Measurements from ENCODE around the gene LFNG. TPM values are rescaled to one million over a fixed set of nuclear protein-coding genes. Genes with fewer than 3 reads are reported as not detected.

Gene LFNG, protein sequence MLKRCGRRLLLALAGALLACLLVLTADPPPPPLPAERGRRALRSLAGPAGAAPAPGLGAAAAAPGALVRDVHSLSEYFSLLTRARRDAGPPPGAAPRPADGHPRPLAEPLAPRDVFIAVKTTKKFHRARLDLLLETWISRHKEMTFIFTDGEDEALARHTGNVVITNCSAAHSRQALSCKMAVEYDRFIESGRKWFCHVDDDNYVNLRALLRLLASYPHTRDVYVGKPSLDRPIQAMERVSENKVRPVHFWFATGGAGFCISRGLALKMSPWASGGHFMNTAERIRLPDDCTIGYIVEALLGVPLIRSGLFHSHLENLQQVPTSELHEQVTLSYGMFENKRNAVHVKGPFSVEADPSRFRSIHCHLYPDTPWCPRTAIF
- 11.1 TPM for total RNA-seq (ENCODE audit: insufficient read depth, low replicate concordance)

DNA sequence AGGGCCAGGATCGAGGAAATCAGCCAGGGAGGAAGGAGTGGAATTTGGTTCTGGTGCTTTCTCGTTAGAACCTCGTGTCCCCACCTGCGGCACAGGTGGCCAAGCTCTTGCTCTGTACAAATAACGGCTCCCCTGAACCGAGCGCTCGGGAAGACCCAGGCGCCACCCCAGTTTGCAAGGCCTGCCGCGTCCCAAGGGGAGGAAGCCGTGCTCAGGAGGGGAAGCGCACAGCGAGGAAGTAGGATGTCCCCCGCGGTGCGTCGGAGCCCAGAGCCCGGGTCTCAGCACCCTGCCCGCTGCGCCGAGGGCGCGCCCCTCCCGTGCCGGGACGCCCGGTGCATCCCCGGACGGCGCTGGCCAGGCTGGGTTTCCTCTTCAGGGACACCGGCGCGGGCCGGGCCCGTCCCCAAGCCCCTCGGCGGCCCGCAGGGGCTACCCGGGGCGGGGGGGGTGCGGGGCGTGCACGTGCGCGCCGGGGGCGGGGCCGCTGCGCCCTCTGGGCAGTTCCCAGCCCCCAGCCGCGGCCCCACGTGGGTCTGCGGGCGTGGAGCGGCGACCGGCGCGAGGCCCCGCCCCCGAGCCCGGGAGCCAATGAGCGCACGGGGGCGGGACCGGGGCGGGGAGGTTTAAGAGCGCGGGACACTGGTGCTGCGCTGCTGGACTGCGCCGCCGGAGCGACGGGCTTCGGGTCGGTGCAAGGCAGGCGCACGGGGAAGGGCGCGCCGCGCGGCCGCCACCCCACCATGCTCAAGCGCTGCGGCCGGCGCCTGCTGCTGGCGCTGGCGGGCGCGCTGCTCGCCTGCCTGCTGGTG is at the start of gene LFNG:
TSS of gene LFNG (plus strand) at position 656 of the 812 bp plus-strand sequence. CDS start at position 744, 88 bp downstream.
- DNase-seq (ENCODE audit: low spot score) = peak; percentile 89

DNA sequence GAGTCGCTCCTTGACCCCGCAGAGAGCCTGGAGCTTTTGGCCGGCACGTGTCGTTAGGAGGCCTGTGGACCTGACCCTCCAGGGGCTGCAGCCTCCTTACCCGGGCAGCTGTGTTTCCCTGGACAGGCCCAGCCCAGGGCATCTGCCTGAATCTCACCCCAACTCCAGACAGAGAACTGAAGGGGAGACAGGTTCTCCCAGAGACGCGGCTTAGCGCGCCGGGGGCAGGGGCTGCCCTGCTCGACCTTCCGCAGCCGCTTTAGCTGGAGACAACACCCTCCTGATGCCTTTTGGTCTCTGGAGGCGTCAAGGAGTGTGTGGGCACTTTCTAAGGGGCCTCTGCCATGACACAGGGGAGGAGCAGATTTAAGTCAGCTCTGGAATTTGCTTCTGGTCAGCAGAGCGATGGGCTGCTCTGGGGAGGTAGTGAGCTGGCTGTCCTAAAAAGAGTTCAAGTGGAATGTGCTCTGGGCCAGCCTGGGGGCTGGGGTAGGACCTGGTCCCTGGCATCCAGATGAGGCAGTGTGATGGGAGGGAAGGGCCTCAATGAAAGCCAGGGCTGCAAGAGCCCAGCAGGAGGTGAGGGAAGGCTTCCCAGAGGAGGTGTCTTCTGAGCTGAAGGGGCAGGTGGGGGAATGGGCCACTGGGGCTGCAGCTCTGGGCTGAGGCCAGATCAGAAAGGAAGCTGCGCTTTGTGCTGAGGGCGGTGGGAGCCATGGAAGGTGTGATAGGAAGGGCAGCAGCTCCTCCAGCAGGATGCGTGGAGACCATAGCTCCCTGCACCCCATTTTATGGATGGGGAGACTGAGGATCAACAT is 49.2 kb upstream of the LFNG start:
- no peak for DNase-seq (ENCODE audit: low spot score)

DNA sequence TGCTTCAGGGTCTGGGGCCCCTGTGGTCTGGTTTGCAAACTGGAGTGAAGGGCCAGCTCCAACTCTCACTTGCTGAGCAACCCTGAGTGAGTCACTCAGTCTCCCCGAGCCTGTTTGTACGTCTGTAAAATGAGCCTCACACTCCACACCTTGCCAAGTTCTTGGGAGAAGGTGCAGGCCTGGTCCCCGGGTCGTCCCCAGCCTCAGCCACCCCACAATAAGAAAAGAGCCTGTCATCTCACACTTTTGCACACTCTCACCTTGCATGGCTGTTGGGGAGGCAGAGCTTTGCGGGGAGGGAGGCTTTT is 48.6 kb upstream of the LFNG start:
- DNase-seq (ENCODE audit: low spot score) = no peak

DNA sequence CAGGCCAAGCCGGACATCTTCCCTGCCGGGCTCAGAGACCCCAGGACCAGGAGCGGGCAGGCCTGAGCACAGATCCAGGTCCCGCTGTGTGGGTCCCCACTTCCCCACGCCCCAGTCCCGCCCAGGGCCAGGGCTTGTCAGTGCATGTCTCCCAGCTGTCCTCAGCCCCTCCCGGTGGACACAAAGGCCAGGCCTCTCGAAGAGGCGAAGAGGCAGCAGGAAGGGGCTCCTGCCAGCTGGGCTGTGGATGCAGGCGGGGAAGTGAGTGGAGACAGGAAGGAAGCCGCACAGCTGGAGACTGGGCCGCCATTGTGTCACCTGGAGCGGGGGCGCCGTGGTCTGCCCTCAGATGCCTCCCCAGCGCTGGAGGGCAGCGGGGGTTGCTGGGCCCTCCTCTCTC is 48.2 kb upstream of the LFNG start:
- peak; percentile 40 for DNase-seq (ENCODE audit: low spot score)

DNA sequence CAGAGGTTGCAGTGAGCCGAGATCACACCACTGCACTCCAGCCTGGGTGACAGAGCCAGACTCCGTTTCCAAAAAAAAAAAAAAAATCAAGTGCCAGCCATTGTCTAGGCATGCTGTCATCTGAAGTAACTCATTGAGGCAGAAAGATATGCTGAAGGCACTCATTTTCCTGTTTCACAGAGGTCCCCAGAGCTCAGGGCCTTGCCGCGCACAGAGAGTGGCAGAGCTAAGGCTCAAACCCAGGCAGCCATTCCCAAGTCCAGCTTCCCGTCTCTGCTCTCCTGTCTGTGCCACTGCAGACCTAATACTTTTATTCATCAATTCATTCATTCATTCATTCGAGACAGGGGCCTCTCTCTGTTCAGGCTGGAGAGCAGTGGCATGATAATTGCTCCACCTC is 46.8 kb upstream of the LFNG start:
- no peak for DNase-seq (ENCODE audit: low spot score)

DNA sequence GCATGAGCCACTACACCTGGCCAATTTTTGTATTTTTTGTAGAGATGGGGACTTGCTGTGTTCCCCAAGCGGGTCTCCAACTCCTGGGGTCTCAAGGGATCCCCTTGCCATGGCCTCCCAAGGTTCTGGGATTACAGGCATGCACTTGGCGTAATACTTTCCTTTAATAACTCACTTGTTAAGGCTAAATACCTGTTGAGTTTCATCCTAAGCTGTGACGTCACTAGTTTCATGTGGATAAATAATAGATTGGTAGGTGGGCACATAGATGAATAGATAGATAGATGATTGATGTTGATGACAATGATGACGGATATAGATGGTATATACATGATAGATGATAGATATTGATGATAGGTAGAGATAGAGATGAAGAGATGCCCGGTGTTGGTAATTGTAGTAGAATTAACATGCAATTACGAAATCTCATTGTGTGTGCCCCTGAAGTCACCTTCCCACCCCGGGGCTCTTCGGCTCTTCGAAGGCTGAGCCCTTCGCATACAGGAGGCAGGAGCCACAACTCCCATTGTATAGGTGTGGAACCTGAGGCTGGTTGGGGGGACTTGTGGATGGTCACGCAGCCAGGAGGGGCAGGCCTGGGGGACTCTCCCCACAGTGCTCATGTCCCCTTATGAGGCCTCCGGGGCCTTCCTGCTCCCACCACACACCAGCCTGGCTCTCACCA is 45.9 kb upstream of the LFNG start:
- no peak for DNase-seq (ENCODE audit: low spot score)

DNA sequence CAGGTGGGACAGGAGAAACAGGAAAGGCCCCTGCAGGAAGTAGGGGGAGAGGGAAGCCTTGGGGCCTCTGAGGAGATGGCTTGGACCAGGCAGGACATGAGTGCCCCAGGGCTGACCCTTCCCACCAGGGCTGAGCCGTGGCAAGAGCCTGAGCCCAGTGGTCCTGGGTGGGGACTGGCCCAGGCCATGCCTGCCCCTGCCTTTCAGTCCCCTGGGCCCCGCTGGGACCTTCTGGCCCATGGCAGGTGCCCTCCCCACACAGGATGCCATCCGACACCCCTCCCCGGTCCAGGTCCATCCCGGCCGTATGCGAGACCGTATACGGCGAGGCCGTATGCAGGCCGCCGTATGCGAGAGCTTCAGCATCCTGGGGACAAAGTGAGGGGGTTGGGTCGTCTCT is 45.4 kb upstream of the LFNG start:
- DNase-seq (ENCODE audit: low spot score) = no peak

DNA sequence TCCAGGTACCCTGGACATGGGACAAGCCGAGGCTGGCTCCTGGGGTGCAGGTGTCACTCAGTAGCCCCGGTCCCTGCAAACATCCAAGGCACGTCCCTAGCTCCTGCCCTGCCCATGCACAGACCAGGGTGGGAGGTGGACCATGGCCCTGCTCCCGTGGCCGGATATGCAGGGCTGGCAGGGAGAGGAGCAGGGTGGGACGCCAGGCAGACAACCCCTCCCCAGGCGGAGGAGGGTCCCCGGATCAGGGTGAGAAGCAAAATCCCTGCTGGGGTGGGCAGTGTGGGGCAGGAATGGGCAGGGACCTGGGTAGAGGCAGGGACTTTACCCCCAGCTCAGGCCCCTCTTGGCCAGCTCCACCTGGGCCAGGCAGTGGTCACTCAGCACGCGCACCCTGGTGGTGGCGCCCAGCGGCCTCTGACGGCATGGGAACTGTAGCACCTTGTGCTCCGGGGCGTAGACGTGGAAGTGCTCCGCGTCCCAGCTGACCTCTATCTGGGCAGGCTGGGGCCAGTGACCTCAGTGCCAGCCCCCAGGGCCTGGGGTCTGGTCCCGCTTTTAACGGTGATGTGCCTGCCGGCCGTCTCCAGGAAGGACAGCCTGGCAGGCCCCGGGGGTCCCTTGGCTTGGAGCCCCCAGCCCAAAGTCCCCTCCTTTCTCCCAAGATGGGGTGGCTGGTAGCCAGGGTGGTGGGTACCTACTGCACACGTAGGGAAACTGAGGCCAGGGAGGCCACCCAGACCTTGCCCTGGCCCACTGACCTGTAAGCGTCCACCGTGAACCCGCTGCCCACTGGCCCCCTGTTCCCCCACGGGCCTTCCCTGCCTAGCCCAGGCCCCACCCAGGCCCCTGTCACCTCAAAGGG is 44.5 kb upstream of the LFNG start:
- DNase-seq (ENCODE audit: low spot score) = no peak

DNA sequence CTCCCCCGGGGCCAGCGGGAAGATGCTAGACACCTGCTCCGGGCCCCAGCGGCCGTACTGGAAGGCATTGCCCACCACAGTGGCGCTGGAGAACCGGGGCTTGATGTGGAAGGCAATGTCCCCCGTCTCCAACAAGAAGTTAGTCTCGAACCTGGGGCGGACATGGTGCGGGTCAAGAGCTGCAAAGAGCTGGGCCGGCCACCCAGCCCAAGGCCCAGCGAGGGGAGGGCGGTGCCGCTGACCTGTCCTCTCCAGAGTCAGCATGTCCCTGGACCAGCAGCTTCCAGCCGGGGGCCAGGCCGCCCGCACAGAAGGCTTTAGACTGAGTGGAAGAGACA is 43.9 kb upstream of the LFNG start:
- no peak for DNase-seq (ENCODE audit: low spot score)

DNA sequence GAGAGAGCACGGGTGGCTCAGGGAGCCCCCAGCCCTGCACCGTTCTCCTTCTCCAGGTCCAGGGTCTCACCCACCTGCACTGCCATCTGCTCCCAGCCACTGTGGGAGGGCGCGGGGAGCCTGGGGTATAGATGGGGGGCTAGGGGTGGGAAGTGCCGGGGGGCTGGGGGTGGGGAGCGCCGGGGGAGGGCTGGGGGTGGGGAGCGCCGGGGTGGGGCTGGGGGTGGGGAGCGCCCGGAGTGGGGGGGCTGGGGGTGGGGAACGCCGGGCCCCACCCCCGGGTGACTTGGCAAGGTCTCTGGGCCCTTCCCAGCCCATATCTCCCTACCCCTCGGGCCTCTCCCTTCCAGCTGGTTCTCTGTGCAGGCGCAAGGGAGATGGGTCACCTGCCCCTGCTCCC is 43.3 kb upstream of the LFNG start, which contains the start of gene GRIFIN:
TSS of gene GRIFIN (minus strand) at position 101 of the 400 bp plus-strand sequence. CDS start at position 86, 15 bp downstream.
- DNase-seq (ENCODE audit: low spot score) = no peak

DNA sequence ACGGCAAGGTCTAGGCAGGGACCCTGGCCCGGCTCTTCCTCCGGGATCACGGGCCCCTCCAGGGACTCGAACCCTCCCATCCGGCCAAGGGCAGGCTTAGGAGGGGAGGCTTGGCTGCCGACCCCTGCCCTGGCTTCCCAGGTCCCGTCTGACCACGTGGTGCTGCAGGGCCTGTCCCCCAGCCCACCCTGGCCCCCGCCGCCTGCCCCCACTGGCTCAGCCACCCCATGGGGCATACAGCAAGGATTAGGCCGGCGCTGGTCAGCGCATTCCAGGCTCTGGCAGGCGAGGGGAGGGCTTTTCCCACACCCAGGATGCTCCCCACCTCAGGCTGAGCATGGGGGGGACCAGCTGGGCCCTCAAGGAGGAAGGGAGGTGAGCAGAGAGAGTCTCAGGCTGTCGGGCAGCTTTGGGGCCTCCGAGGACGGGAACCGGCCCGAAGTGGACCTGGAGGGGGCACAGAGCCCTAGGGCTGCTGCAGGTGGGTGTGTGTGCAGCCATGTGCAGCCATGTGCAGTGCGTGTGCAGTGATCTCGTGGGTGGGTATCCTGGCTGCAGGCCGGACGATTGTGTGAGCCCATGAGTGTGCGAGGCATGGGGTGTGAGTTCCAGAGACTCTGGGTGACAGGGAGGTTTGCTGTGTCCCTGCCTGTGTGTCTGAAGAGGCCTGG is 42.7 kb upstream of the LFNG start:
- DNase-seq (ENCODE audit: low spot score) = no peak

DNA sequence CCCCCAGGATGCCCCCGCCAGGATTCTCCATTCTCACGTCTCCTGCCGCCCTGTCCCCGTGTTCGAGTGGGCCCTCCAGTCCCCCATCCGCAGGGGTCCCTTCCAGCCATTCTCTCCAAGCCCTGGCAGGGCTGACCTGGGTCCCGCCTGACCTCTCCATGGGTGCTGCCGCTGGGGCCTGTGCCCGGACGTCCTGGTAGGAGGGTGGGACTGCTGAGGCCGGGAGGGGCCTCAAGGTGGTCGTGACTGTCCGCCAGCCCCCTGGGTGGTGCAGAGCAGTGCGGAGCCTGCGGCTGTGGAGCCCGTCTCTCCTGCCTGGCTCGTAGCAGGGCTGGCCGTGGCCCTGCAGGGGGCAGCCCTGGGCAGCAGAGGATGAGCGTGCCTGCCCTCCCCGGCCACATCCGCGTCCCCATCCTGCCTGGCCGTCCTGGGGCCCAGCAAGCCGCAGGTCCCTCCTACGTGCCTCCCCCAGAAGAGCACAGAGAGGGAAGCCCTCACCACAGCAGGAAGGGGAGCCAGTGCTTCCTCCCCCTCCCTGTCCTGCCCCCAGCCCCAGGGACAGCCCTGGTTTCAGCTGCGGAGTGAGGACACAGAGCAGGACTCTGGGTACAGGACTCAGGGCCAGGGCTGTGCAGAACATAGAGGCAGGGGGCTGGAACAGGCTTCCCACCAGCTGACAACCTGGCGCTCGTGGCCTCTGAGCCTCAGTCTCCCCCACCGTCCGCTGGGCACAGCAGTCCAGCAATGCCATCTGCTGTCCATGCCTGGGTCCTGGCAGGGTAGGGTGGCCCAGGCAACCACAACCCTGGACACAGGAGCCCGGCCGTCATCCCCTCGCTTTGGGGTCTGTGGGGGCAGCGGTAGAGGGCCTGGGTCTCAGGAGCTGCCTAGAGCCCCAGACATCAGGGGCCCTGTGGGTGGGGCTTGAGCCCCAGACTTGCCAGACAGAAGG is 41.9 kb upstream of the LFNG start:
- DNase-seq (ENCODE audit: low spot score) = peak; percentile 44

DNA sequence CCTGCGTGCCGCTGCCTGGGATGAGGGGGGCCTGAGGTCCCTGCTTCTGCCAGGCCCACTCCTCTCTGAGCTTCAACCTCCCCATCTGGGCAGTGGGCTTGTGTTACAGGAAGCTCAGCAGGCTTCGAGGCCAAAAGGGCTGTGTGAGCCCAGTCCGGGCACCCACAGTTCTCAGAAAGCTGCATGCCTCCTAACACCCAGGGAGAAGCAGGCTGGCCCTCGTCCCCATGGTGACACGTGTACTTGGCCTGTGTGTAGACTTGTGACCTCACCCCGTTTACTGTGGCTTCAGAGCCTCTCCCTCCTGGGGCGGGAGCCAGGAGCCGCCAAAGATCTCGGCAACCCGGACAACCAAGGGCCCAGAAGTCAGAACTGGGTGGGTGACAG is 41.2 kb upstream of the LFNG start:
- DNase-seq (ENCODE audit: low spot score) = no peak

DNA sequence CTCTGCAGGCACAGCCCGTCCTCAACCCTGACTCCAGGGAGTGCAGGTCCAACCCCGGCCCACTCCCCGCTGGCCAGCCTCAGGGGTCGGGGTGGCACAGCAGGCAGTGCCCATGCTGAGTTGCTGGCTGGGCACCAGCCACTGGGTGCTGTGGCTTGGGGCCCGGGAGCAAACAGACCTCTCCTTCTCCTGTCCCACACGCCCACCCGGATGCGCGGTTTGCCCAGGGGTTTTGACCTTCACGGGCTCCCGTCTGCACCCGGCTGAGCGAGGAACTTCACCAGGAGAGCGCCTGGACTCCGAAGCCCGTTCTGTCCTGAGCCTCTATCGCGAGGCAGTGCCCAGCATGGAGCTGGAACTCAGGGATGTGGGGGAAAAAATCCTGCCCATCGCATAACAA is 40.8 kb upstream of the LFNG start:
- DNase-seq (ENCODE audit: low spot score) = no peak

DNA sequence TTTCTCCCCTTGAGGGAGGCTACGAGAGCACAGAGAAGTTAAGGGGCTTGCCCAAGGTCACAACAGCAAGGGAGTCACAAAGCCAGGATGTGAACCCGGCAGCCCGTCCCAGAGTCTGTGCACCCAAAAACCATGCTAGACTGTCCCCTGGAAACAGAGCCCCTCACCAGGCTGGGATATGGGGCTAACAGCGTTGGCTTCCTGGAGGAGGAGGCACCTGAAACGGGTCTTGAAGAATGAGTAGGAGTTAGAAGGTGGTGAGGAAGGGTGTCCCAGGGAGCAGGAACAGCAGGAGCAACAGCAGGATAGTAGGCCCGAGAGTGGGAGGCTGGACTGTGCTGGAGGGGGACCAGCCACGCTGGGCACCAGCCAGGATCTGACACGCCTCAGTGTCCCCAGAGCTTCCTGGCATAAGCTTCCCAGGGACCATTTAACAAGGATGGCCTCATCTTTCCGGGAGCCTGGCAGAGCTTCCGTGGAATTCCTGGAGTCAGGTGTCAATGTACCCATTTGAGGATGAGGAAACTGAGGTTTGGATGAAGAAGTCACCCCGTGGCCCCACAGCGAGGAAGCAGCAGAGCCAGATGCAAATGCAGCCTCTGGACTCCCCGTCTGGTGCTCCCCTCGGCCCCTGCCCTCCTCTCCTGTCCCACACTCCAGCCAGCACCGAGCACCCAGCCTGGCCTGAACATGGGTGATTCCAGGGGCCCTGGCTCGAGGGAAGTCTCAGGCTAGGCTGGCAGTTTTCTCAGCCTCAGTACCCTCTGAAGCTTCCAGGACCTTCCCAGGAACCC is 40.1 kb upstream of the LFNG start:
- no peak for DNase-seq (ENCODE audit: low spot score)

DNA sequence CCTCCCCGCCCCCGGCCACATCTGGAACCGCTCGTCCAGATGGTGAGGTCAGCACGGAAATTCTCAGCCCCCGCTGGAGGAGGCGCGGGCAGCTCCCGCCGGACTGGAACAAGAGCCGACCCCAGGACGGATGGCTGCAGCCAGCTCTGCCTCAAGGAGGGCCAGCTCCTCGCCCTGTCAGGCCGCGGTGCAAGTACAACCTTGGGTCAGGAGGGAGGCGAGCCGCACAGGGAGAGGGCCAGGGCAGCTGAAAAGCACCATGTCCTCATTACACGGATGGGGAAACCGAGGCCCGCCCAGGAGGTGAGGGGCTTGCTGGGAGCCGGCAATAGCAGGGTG is 39.5 kb upstream of the LFNG start:
- no peak for DNase-seq (ENCODE audit: low spot score)

DNA sequence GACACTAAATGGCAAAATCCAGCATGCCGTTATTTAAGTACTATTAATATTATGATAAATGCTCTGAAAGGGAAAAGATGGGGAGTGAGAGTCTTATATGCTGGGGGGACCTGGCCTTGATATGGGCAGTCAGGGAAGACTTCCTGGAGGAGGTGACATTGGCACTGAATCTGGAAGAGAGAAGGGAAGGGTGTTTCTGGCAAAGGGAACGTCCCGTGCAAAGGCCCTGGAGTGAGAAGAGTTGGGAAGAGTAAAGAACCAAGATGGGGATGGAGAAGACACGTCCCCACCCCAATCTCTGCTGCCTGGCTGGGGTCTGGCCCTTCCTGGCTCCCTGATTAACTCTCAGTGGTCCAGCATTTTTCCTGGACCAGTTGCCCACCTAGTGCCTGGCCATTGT is 38.4 kb upstream of the LFNG start:
- DNase-seq (ENCODE audit: low spot score) = no peak

DNA sequence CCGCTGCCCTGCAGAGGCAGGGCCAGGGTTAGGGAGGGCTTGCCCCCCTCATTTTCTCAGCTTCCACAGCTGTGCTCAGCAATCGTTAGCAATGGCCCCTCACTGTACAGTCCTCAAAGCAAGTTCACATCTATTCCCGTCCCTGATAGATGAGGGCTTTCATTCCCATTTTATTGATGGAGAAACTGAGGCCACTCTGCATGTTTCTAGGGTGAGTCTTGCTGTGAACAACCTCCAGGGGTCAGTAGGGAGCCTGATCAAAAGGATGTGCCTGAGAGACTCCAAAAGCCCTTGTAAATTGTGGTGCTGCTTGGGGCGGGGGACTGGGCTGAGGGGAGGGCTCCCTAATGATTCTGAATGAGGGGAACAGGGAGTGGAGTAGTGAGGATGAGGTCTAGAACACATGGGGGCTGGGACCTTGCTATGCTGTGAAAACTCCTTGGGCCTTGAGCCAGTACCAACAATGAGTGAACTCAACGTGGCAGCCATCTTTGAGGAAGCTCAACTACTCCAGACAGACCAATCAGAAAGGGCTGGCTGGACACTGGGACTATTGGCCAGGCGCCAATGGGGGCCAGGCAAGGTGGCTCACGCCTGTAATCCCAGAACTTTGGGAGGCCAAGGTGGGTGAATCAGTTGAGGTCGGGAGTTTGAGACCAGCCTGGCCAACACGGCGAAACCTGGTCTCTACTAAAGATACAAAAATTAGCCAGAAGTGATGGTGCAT is 36.7 kb upstream of the LFNG start:
- no peak for DNase-seq (ENCODE audit: low spot score)
